ENCODE data around the gene CFB. TPM values are rescaled to one million over a fixed set of nuclear protein-coding genes. Genes with fewer than 3 reads are reported as not detected.

The CFB gene
- total RNA-seq, 1 experiment from 2014 or later: not detected

- Histone ChIP-seq H3K9me2 (replicated peaks; ENCODE audit: low read length) (no peaks in the 10 kb centered on the region), H3K79me2 (ENCODE audit: low read length) (no peaks in the 10 kb centered on the region), H3K9ac (ENCODE audit: low read length) (no peak overlapping the region; the same call in 1 of the 2 replicates), H2AFZ (ENCODE audit: low read length) (no peak overlapping the region), H4K20me1 (ENCODE audit: low read length) (no peaks in the 10 kb centered on the region), H3F3A (ENCODE audit: low read length, unreplicated experiment) (no peaks in the 10 kb centered on the region), H3K27ac (ENCODE audit: low read length) (peak overlapping the region; percentile 81), H3K9me3 (ENCODE audit: low read length) (no peaks in the 10 kb centered on the region), H3K36me3 (ENCODE audit: low read depth, low read length) (peaks cover 5% of the 10 kb centered on the region), H3K27me3 (ENCODE audit: low read length) (no peaks in the 10 kb centered on the region), H3K4me3 (ENCODE audit: low read length) (no peak overlapping the region), H3K4me1 (ENCODE audit: insufficient read depth, low read length) (peaks cover 23% of the 10 kb centered on the region), H3K4me2 (ENCODE audit: low read length) (no peak overlapping the region)
- TF ChIP-seq EZH2phosphoT487 (IDR thresholded peaks at IDR 0.05; ENCODE audit: borderline replicate concordance, low read length) (no peak), EZH2 (IDR thresholded peaks at IDR 0.05; ENCODE audit: low read length, unreplicated experiment) (no peak), CTCF (conservative IDR thresholded peaks at IDR 0.05; ENCODE audit: low read depth, low read length) (no peak)
- ChIA-PET POLR2A (ENCODE audit: unreplicated experiment) (no interaction called here), CTCF (no interaction called here)
- intact Hi-C loops (cut with micrococcal nuclease): no loop called here
- BruUV-seq (replicated peaks): no TSS peak
- ATAC-seq (no peak), DNase-seq (no peak)
Measured at GRCh38 chr6:31946370-31946885, 533 bp downstream of the CFB start.

- BruUV-seq (replicated peaks): no TSS peak
- TF ChIP-seq EZH2 (IDR thresholded peaks at IDR 0.05; ENCODE audit: low read length, unreplicated experiment) (no peak), EZH2phosphoT487 (IDR thresholded peaks at IDR 0.05; ENCODE audit: borderline replicate concordance, low read length) (no peak), CTCF (conservative IDR thresholded peaks at IDR 0.05; ENCODE audit: low read depth, low read length) (no peak)
- Histone ChIP-seq H3K4me3 (ENCODE audit: low read length) (no peak overlapping the region), H3F3A (ENCODE audit: low read length, unreplicated experiment) (no peaks in the 10 kb centered on the region), H3K27ac (ENCODE audit: low read length) (no peak overlapping the region), H3K27me3 (ENCODE audit: low read length) (no peaks in the 10 kb centered on the region), H4K20me1 (ENCODE audit: low read length) (no peaks in the 10 kb centered on the region), H3K9me2 (replicated peaks; ENCODE audit: low read length) (no peaks in the 10 kb centered on the region), H3K9me3 (ENCODE audit: low read length) (no peaks in the 10 kb centered on the region), H3K79me2 (ENCODE audit: low read length) (no peaks in the 10 kb centered on the region), H3K36me3 (ENCODE audit: low read depth, low read length) (peaks cover 10% of the 10 kb centered on the region), H3K4me1 (ENCODE audit: insufficient read depth, low read length) (peaks cover 23% of the 10 kb centered on the region), H2AFZ (ENCODE audit: low read length) (no peak overlapping the region), H3K4me2 (ENCODE audit: low read length) (no peak overlapping the region), H3K9ac (ENCODE audit: low read length) (no peak overlapping the region)
- DNase-seq (no peak), ATAC-seq (no peak)
- ChIA-PET POLR2A (ENCODE audit: unreplicated experiment) (interaction anchor here (0.6 kb wide), 1 partner anchor 50 kb away, joined by 3 read pairs; the partner anchor contains the start of gene EHMT2), CTCF (no interaction called here)
- intact Hi-C loops (cut with micrococcal nuclease): no loop called here
Measured at GRCh38 chr6:31947070-31947675, 1.3 kb downstream of the CFB start.

GRCh38 chr6:31947864-31948263 is 2.0 kb downstream of the CFB start:
- Histone ChIP-seq H3K27me3 (ENCODE audit: low read length) (no peaks in the 10 kb centered on the region), H3K9ac (ENCODE audit: low read length) (no peak overlapping the region), H3K9me3 (ENCODE audit: low read length) (no peaks in the 10 kb centered on the region), H3K4me3 (ENCODE audit: low read length) (no peak overlapping the region), H3K9me2 (replicated peaks; ENCODE audit: low read length) (no peaks in the 10 kb centered on the region), H4K20me1 (ENCODE audit: low read length) (no peaks in the 10 kb centered on the region), H3K4me1 (ENCODE audit: insufficient read depth, low read length) (peaks cover 23% of the 10 kb centered on the region), H3K27ac (ENCODE audit: low read length) (no peak overlapping the region), H3K36me3 (ENCODE audit: low read depth, low read length) (peaks cover 11% of the 10 kb centered on the region), H2AFZ (ENCODE audit: low read length) (no peak overlapping the region), H3K4me2 (ENCODE audit: low read length) (no peak overlapping the region), H3K79me2 (ENCODE audit: low read length) (no peaks in the 10 kb centered on the region), H3F3A (ENCODE audit: low read length, unreplicated experiment) (no peaks in the 10 kb centered on the region)
- ATAC-seq: no peak
- BruUV-seq (replicated peaks): no TSS peak
- CTCF ChIA-PET: no interaction called here
- POLR2A ChIA-PET (ENCODE audit: unreplicated experiment): interaction anchor here (0.6 kb wide), 1 partner anchor 50 kb away, joined by 3 read pairs; the partner anchor contains the start of gene EHMT2
- DNase-seq: no peak
- intact Hi-C loops (cut with micrococcal nuclease): no loop called here
- TF ChIP-seq EZH2phosphoT487 (IDR thresholded peaks at IDR 0.05; ENCODE audit: borderline replicate concordance, low read length): no peak
- no peak for TF ChIP-seq CTCF (conservative IDR thresholded peaks at IDR 0.05; ENCODE audit: low read depth, low read length)
- TF ChIP-seq EZH2 (IDR thresholded peaks at IDR 0.05; ENCODE audit: low read length, unreplicated experiment): no peak
